NCI-H82 treated with DMSO at 0.1 percent for 48 hours (cell line): ENCODE data around the gene MRPS10.
"Not testable (repeated sequence)": the region's sequence is repeated elsewhere in the genome, so short reads cannot be mapped to it uniquely, and the experiment has no call there.

Experiments used
- DNase-seq: peaks from one replicate; lab custom pipeline; 2025; ENCODE audit not compliant: unreplicated experiment; lab: John Stamatoyannopoulos, UW

The MRPS10 gene

DNA sequence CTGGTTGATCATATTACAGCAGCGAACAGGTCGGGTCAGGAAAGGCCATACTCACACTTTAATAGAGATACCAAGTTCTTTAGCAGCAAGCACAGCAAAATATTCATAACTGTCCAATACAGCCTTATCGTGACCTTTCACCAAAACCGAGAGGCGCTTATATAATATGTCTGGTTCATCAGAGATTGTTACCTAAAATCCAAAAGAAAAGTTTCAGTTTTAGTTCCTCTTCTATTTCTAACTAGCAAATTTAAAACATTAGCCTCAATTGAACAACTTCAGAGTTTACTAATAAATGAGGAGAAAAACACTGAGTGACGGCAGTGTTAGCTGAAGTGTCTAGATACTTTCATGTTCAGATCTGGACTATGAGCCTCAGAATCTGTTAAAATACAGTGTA, 5.9 kb downstream of the MRPS10 start:
- no peak for DNase-seq

DNA sequence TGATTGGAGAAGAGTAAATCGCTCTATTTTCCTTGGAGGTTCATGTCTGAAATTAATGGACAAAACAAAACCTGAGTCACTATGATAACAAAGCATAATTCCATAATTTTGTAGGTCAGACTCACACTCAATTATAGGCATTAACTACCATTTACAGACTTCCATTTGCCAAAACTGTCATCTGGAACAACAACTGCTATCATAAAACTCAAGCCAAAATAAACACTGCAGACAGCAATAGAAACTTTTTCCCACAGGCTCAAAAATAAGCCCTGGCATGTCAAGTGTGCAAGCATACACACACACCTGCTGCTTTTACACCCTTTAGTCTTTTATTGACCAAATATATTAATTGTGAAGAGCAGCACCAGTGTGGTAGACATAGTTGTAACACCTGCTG, 7.1 kb downstream of the MRPS10 start:
- DNase-seq, result no peak

DNA sequence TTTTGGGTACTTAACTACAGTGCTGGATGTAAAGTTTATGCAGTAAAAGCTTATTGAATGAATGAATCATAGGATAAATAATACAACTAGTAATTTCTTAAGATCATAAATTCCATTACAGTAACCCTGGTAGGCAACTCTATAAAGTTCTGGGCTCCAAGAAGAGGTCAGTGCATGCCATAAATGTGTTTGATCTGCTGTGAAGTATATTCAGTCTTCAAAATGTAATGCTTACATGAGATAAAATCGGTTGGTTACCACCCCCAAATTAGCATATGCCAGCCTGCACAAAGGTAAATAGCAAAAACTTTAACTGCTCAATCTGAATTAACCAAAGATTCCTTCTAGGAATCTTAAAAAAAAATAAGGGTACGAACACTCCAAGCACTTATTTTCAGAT, 10.1 kb downstream of the MRPS10 start:
- not testable (repeated sequence) for DNase-seq

DNA sequence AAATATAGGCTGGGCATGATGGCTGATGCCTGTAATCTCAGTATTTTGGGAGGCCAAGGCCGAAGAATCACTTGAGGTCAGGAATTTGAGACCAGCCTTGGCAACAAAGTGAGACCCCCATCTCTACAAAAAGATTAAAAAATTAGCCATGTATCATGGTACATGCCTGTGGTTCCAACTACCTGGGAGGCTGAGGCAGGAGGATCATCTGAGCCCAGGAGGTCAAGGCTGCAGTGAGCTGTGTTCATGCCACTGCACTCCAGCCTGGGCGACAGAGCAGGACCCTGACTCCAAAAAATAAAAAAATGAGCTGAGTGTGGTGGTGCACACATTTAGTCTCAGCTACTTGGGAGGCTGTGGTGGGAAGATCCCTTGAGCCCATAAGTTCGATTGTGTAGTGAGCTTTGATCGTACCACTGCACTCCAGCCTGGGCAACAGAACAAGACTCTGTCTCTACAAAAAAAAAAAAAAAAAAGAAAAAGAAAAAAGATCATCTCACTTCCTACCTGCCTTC, 12.8 kb downstream of the MRPS10 start:
- no peak for DNase-seq

DNA sequence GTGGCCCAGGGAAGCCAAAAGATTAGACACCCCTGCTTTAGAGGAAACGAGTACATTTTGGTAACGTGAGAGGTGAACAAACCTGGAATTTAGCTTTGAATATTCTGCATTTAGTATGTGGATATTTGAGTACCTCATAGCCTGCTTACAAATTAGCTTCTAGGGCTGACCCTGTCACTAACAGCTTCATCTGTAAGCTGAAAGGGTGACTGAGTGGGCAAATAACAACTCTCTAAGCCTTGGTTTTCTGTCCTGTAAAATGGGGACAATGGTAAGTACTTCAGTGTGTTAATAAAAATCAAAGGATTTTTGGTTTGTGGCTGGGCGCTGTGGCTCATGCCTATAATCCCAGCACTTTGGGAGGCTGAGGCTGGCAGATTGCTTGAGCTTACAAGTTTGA, 14.5 kb downstream of the MRPS10 start:
- no peak for DNase-seq

DNA sequence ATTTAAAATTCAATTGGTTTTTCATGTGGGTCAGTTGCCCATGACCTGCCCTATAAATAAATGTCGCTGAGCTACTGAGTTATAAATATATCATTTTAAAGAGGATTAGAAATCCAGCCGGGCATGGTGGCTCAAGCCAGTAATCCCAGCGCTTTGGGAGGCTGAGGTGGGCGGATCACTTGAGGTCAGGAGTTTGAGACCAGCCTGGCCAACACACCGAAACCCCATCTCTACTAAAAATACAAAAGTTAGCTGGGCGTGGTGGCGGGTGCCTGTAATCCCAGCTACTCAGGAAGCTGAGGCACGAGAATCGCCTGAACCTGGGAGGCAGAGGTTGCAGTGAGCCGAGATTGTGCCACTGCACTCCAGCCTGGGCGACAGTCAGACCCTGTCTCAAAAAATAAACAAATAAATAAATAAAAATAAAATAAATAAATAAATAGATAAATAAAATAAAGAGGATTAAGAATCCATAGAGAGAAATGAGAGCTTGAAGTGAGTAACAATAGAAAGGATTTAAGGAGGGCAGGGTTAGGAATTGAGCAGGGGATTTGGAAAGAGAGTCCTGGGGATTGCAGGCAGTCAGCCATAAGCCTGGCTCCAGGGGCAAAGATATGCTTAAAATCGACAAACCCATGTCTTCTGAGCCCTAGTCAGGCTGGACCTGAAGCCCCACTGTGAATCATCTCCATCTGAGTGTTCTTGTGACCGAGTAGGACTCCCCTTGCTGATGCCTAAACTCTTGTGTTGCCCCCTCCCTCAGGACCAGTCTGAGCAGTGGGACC, 15.3 kb downstream of the MRPS10 start:
- peak; percentile 49 for DNase-seq

DNA sequence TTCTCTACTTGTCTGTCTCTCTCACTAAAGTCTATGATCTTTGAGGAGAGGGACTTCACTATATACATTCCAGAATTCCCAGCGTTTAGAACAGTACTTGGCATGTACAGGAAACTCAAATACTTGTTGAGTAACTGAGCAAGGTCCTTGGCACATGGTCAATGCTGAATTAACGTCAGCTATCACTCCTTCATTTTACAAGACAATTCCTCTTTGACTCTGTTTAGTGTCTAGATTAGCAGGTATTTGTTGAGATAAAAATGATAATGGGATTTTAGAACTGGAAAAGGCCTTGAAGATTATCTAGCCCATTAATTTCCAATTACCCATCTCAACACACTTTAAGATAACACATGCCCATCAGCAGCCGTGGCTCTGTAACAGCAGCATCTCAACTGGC, 16.3 kb downstream of the MRPS10 start:
- peak; percentile 95 for DNase-seq

DNA sequence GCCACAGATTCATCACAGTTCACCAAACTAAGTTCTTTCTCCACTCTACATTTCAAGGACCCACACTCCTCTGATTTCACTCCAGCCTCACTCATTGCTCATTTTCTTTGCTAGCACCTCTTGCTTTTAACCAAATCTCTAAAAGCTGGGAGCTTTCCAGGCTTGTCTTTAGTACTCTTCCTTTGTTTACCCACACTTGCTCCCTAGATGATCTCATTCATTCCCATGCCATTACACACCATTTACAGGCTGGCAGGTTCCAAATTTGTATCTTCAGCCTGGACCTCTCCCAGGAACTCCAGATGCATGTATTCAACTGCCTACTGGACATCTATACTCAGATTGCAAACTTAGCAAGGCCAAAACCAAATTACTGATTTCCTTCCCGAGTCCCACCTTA, 17.6 kb downstream of the MRPS10 start:
- DNase-seq, result no peak

DNA sequence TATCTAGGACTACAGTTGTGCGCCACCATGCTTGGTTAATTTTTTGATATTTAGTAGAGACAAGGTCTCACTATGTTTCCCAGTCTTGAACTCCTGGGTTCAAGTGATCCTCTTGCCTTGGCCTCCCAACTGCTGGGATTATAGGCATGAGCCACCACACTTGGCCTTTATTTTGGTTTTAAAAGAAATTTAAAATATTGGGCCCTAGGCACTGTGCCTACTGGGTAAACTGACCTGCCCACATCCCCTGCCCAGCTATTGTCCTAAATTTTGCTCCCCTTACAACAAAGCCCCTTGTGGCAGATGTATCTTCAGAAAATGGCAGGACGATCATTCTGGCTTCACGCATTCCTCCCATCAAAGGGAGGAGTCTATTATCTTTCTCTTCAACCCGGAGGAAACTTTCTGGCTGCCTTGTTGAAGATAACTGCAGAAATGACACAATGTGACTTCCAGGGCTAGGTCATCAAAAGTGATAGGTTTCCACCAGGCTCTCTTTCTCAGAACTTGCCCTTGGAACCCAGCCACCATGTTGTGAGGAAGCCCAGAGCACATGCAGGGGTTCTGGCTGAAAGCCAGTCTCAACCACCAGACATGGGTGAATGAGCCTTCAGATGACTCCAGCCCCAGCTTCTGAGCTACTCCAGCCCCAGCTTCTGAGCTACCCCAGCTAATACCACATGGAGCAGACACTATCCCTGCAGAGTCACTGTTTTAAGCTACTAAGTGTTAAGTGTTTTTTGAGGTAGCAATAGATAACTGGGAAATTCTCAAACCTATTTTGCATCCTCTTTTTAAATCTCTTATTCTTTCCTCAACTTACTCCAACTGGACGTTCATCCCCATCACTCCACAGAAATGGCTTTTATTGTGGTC, 18.3 kb downstream of the MRPS10 start:
- no peak for DNase-seq

DNA sequence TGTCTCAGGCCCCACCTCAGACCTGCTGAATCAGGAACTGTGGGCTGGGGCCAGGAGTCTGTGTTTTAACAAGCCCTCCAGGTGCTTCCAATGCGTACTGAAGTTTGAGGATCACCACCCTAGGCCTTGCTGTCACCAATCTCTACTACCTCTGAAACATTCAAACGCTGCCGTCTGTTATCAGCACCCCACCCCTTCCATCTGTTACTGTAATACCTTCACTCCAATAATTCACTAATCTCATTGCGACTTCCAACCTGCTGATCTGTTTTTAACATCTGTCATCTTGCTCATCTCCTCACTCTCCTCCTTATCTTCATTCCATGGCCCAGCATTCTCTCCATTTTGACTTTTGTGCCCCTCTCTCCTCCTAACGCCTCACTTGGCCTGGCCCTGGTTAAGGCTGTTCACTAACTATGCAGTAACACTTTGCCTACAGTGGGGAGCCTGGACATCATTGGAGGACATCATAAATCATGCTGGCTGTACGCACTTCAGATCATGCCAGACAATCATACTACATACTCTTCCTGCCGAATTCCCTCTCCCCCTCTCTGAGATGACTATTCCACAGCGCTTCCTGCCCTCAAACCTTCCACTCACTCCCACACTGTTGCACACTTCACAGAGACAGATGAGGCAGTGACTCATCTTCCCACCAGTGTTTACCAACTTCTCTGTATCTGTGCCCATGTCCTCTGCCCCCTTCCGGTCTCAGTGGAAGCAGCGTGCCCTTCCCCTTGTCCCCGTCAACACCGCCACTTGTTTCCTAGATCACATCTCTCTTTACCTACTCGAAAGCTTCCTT, 19.9 kb downstream of the MRPS10 start:
- peak; percentile 99 for DNase-seq

DNA sequence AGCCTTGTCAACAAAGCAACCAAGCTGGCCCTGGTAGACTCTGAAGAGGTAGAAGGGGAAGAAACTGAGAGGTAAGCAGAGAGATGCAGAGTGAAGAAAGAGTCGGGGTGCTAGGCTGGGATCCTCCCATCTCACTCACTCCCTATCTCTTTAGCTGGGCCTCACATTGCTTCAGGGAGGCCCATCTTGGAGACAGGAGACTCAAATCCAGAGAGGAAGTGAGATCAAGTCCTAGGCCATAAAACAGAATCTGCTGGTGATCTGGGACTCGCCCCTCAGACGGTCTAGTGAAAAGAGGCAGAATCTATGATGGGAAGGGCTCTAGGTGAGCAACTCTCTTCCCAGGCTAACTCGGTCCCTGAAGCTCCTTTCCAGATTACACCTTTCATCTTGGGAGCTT, 22.2 kb downstream of the MRPS10 start:
- DNase-seq, result no peak

DNA sequence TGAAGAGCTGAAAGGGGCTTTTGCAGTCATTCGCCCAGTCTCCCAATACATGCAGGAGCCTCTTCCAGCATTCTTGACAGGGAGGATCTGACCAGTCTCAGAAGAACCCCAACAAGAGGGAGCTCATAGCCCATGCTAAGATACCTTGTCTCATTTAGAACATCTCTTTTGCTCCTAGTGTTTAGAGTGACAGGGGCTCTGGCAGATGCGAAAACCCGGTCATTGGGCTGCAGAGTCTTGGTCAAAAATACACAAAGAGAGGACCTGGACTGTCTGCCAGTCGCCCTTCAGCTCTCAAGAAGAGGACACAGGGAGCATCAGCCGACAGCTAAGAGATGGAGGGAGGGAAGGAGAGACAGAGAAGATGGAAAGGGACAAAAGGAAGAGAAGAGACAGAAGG, 23.6 kb downstream of the MRPS10 start:
- no peak for DNase-seq

DNA sequence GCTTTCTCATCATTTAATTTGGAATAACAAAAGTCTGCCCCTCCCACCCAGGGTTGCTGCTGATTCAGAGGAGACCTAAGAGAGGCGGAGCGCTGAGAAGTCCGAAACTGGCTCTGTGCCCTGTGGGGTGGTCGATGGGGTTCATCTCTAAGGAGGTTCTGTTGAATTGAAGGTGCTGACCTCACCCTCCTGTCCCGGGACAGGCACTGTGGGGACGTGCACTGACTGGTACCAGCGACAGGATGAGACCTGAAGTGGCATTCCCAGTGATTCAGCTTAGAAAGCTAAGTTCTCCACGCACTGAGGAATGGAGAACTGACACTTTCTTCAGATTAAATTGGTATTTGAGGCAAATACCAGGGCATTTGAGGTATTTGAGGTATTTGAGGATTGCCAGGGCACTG, 24.2 kb downstream of the MRPS10 start:
- no peak for DNase-seq

DNA sequence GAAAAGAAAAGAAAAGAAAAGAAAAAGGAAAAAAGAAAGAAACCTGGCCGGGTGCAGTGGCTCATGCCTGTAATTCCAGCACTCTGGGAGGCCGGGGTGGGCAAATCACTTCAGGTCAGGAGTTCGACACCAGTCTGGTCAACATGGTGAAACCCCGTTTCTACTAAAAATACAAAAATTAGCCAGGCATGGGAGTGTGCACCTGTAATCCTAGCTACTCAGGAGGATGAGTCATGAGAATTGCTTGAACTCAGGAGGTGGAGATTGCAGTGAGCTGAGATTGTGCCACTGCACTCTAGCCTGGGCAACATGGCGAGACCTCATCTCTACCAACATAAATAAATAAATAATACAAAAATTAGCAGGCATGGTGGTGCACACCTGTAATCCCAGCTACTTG, 25.3 kb downstream of the MRPS10 start:
- not testable (repeated sequence) for DNase-seq

DNA sequence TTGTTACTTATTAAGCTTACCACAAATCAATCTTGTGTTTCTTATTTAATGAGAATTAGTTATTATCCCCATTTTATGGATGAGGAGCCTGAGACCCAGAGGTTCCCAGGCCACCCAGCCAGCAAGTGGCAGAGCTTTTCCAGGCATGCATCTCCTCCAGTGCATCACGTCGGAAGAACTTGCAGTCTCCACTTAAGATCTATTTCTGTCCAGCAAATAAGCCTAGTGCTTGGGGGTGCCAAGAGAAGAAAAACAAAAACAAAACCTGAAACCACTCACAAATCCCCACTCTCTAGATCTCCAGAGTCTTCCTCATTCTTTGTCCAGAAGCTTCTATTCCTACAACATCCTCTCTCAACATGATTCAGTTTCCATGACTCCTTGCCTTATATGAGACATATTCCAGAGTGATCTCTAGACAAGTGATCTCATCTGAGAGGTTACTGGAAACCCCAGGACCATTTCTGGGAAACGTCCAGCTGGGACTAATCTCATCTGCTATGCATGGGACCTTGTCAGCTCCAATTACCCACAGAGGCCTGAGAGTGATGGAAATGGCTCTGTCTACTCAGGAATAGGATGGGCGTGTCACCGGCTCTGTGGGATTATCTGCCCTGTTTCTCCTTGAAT, 27.0 kb downstream of the MRPS10 start:
- DNase-seq, result peak; percentile 37

DNA sequence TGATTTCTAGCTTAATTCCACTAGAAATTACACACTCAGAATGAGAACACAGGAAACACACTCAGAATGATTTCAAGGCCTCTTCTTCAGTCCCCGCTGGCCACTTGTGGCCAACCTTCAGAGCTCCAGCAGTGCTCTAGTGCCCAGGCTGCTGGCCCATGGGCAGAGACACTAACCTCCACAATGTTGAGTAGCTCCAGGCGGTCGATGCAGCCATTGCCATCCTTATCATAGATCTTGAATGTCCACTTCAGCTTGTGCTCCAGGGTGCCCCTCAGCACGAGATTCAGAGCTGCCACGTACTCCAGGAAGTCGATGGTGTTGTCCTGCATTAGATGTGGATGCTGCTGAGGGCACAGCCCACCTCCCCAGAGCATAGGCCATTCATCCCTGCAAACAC, 29.3 kb downstream of the MRPS10 start:
- DNase-seq, result no peak

DNA sequence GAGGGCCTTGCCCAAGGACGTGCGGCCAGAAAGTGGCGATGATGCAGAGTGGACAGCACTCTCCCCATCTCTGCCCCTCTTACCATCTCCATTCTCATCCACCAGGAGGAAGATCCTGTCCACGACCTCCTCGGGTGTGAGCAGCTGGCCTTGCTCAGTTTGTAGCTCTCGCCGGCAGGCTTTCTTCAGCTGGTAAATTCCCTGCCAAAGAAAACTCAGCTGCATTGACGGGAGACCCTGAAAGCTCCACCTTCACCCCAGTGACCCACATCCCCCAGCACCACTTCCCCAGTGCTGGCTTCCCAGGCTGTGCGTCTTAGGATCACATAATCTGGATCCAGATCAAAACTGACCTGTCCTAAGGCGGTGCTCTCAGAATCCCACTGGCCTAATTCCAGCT, 32.1 kb downstream of the MRPS10 start:
- DNase-seq, result no peak

DNA sequence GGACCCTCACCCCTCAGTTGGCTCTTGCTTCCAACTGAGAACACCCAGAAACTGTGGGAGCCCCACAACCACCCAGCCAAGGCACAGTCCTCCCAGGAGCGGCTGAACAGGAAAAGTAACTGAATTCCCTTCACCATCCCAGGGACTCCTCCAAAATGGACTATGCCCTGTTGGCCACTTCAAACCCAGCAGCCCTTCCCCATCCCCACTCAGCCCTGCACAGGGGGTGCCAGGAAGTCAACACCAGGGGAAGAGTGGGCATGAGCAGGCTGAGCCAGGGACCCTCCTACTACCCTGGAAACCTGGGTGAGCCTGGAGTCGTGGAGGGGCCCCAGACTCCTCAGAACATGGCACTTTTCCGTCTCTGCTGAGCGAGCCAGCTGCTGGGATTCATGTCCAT, 33.2 kb downstream of the MRPS10 start:
- no peak for DNase-seq

DNA sequence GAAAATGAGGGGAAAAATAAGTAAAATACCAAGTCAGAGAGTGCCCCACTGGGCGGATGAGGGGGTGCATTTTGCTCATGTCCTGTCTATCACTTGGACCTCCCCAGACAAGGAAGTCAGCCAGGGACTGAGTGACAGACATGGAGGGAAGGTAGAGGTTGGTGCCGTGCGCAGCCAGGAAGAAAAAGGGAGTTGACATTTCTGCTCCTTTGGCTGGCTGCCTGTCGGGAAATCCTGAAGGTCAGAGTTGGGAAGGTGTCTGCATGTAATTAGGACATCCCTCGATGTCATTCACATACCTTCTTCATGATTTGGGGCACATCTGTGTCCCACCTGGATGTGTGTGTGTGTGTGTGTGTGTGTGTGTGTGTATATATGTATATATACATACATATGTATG, 35.6 kb downstream of the MRPS10 start:
- no peak for DNase-seq

DNA sequence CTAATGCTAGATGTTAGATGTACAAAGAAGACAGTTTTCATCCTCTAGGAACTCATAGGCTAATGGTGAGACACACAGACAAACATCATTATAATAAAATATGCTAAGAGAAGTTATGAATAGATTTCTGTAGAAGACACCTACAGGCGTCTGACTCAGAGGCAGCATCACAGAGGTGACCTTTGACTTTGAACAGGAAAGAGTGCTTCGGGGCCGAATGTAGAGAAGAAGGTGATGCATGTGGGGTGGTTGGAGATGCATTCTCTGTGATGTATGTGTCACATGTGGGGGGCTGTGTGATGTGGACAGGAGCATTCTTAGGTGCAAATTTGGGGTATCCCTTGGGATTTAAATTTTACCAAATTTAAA, 37.7 kb downstream of the MRPS10 start:
- no peak for DNase-seq
